Gastroesophageal sphincter (tissue), 3 donors: ENCODE results near the gene KIFC3.

Experiments used
- CTCF ChIP-seq, 4 experiments: fragments of 200-600 bp in 2 of 4; fragments of 450-650 bp in 2 of 4; sonication (generic) in 1 of 4; IDR thresholded peaks; one replicate each; pipeline ENCODE4 v1.5.1; 2017 to 2019; ENCODE audit warnings: antibody characterized with exemption in 4 of 4, mild to moderate bottlenecking in 2 of 4, moderate library complexity in 2 of 4
- EP300 ChIP-seq: sonication (generic); formaldehyde crosslinking; IDR thresholded peaks from one replicate; pipeline ENCODE4 v1.6.1; 2017; ENCODE audit warnings: antibody characterized with exemption, mild to moderate bottlenecking
- POLR2A ChIP-seq, 2 donors: fragments of 450-650 bp; IDR thresholded peaks; one replicate each; pipeline ENCODE4 v1.6.1; 2017; ENCODE audit warnings: antibody characterized with exemption in 2 of 2, mild to moderate bottlenecking in 2 of 2, moderate library complexity in 1 of 2

DNA sequence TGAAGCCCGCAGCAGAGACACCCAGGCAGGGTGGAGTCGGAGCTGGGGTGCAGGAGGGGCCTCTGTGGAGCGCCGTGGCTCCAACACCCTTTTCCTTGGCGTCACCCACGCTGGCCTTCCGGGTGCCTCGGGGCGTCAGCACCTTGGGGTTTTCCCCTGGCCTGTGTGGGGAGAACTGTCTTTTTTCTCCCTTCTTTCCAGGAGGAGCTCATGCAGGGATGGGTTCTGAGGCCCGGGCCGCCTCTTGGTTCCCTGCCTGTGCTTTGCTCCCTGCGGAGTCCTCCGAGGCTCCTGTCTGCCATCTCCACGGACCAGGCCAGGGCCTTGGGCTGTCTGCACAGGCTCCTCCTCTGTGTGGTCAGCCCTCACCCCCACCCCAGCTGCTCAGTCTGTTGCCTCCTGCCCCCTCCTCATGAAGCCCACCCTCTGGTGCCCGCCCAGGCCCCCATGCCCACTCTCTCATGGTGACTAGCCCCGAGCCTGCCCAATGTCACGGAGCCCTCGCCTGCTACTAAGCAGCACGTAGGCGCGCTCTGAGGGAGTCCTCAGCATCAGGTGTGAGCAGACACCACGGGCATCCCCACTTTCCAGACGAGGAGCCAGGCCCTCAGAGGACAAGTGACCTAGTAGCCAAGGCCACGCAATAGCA, 61.7 kb downstream of the KIFC3 start:
- TF ChIP-seq POLR2A (IDR thresholded peaks at IDR 0.05) (no peak), CTCF (IDR thresholded peaks at IDR 0.05) (no peak), EP300 (no peak)
